WERI-Rb-1 (cell line): ENCODE results near the gene SCYL3.

ENCODE experiments used
- DNase-seq: peaks from one replicate; pipeline ENCODE4 v3.0.0-alpha.2; 2020
- H3K27ac ChIP-seq: fragments of 250-450 bp; sonication (Bioruptor Pico); 2 replicates; pipeline ENCODE4 v1.5.1; 2020; ENCODE audit warnings: mild to moderate bottlenecking, moderate library complexity
- H3K27me3 ChIP-seq: fragments of 250-450 bp; sonication (Bioruptor Pico); 2 replicates; pipeline ENCODE4 v1.5.1; 2021; ENCODE audit warnings: mild to moderate bottlenecking, low read depth, moderate library complexity; ENCODE audit not compliant: insufficient read depth, severe bottlenecking
- H3K36me3 ChIP-seq: fragments of 250-450 bp; sonication (Bioruptor Pico); 2 replicates; pipeline ENCODE4 v1.5.1; 2020; ENCODE audit warnings: mild to moderate bottlenecking, moderate library complexity
- H3K4me3 ChIP-seq: 2 replicates; pipeline ENCODE4 v1.5.1; 2011; ENCODE audit warnings: low read depth, mild to moderate bottlenecking, control low read depth, low read length
- H3K9me3 ChIP-seq: fragments of 250-450 bp; sonication (Bioruptor Pico); 2 replicates; pipeline ENCODE4 v1.5.1; 2021; ENCODE audit warnings: mild to moderate bottlenecking, moderate library complexity; ENCODE audit not compliant: severe bottlenecking
- CTCF ChIP-seq: IDR thresholded peaks from 2 replicates; pipeline ENCODE4 v1.5.1; 2011; ENCODE audit warnings: low read depth, mild to moderate bottlenecking, control low read depth, inconsistent platforms, low read length

The SCYL3 gene

GRCh38 chr1:169928438-169929209 lies 34.9 kb upstream of the SCYL3 start:
- no peak overlapping the region for H3K4me3 ChIP-seq
- H3K27me3 ChIP-seq: no peaks in the 10 kb centered on the region
- TF ChIP-seq CTCF: 0 out of 2 replicates have a peak, but pooled peaks have one; percentile 11
- no peak for DNase-seq
- no peak overlapping the region for H3K27ac ChIP-seq
- H3K9me3 ChIP-seq: no peaks in the 10 kb centered on the region
- no peaks in the 10 kb centered on the region for H3K36me3 ChIP-seq

GRCh38 chr1:169925505-169926482 lies 32.1 kb upstream of the SCYL3 start:
- TF ChIP-seq CTCF: no peak
- DNase-seq: no peak
- no peak overlapping the region for H3K4me3 ChIP-seq
- no peaks in the 10 kb centered on the region for H3K27me3 ChIP-seq
- H3K27ac ChIP-seq: no peak overlapping the region
- H3K36me3 ChIP-seq: no peaks in the 10 kb centered on the region
- H3K9me3 ChIP-seq: no peaks in the 10 kb centered on the region

DNA sequence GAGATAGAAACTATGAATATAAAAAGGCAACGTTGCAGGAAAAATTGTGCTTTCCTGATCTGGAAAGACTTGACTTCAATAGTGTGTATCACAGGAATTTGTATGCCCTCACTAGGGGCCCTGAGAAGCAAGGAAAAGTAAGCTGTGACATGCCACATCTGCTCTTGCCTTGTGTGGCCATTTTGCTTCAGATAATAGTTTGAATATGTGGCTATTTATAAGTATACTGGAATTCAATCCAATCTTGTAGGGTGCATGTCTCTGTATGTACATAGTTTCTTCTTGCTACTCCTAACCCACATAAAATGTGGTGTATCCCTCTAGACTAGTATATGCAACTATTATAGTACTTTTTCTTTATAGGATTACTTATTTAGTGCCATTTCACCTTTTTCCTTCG lies 31.1 kb upstream of the SCYL3 start:
- no peaks in the 10 kb centered on the region for H3K36me3 ChIP-seq
- no peak for TF ChIP-seq CTCF

GRCh38 chr1:169924063-169924462 lies 30.4 kb upstream of the SCYL3 start:
- Histone ChIP-seq H3K9me3 (no peaks in the 10 kb centered on the region), H3K27ac (no peak overlapping the region), H3K4me3 (no peak overlapping the region), H3K27me3 (no peaks in the 10 kb centered on the region), H3K36me3 (no peaks in the 10 kb centered on the region)
- no peak for TF ChIP-seq CTCF
- no peak for DNase-seq

More for the DNA sequence above, 31.1 kb upstream of the SCYL3 start:
- Histone ChIP-seq H3K4me3 (no peak overlapping the region), H3K9me3 (no peaks in the 10 kb centered on the region), H3K27ac (no peak overlapping the region), H3K27me3 (no peaks in the 10 kb centered on the region)
- no peak for DNase-seq

DNA sequence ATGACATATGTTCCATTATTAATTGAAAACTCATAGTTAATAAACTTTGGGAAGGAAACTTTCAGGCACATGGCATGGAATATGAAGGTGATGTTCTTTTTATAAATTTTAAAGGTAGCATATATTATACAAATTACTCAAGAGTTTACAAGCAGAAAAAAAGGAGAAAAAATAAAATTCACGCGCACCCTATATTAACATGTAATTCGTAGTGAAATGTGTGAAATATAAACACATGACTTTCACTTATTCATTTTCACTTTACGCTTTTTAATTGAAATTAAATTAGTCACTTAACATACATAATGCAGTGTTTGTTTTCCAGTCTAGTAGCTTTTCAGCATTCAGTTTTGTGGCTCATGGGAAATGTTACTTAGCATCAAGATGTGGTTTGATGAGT lies 27.4 kb upstream of the SCYL3 start:
- H3K27me3 ChIP-seq: no peaks in the 10 kb centered on the region
- no peak overlapping the region for H3K4me3 ChIP-seq
- no peaks in the 10 kb centered on the region for H3K36me3 ChIP-seq
- no peaks in the 10 kb centered on the region for H3K9me3 ChIP-seq
- no peak for DNase-seq
- no peak for TF ChIP-seq CTCF
- no peak overlapping the region for H3K27ac ChIP-seq
